ENCODE results near the gene DAB1.
A peak's percentile ranks its signal among the peaks of the same experiment; 100 is the strongest.

Gene DAB1

DNA sequence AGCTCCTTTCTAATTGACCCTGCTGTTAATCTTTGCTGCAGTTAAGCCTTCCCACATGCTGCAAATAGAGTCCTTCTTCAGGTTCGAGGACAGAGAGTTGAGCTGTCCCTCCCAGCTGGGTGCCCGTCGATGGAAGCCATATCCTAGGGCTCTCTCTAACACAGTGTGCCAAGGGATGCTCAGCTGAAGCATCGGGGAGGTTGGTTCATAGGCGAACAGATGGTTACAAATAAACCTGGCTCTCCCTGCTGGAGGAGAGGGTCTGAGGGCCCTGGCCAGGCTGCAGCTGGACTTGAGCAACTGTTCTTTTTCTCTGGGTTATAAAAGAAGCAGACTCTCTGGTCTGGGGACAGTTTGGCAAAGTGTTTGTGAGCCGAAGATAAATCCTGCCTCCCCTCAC lies 337.7 kb downstream of the DAB1 start:
- DNase-seq (ENCODE audit: low read depth) = no peak
- TF ChIP-seq, protein P1, sequence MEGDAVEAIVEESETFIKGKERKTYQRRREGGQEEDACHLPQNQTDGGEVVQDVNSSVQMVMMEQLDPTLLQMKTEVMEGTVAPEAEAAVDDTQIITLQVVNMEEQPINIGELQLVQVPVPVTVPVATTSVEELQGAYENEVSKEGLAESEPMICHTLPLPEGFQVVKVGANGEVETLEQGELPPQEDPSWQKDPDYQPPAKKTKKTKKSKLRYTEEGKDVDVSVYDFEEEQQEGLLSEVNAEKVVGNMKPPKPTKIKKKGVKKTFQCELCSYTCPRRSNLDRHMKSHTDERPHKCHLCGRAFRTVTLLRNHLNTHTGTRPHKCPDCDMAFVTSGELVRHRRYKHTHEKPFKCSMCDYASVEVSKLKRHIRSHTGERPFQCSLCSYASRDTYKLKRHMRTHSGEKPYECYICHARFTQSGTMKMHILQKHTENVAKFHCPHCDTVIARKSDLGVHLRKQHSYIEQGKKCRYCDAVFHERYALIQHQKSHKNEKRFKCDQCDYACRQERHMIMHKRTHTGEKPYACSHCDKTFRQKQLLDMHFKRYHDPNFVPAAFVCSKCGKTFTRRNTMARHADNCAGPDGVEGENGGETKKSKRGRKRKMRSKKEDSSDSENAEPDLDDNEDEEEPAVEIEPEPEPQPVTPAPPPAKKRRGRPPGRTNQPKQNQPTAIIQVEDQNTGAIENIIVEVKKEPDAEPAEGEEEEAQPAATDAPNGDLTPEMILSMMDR (IDR thresholded peaks at IDR 0.05; ENCODE audit: control insufficient read depth, insufficient read depth, low read depth, low read length, missing control alignments) = no peak
- no peak overlapping the region for H3K4me3 ChIP-seq (ENCODE audit: control insufficient read depth, low read depth, low read length)

DNA sequence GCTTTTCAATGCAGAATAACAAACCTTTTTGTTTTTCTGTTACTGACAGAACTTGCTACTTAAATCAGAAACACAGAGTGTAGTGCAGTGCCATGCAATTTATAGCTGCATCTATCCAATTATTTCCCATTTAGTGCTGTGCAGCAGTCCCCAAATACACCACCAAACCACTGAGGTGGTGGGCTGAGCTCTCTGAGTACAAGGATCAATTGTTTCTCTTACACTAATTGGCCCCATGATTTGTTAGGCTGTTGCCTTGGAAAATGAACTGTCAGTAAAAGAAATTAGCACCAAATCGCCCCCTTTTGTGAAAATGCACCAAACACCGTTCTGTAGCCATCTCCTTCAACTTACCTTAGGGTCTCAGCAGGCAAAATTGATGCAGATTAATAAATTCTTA lies 339.2 kb downstream of the DAB1 start:
- DNase-seq (ENCODE audit: low read depth) = no peak
- no peak overlapping the region for H3K4me3 ChIP-seq (ENCODE audit: control insufficient read depth, low read depth, low read length)
- TF ChIP-seq, protein P1 (IDR thresholded peaks at IDR 0.05; ENCODE audit: control insufficient read depth, insufficient read depth, low read depth, low read length, missing control alignments) = no peak

DNA sequence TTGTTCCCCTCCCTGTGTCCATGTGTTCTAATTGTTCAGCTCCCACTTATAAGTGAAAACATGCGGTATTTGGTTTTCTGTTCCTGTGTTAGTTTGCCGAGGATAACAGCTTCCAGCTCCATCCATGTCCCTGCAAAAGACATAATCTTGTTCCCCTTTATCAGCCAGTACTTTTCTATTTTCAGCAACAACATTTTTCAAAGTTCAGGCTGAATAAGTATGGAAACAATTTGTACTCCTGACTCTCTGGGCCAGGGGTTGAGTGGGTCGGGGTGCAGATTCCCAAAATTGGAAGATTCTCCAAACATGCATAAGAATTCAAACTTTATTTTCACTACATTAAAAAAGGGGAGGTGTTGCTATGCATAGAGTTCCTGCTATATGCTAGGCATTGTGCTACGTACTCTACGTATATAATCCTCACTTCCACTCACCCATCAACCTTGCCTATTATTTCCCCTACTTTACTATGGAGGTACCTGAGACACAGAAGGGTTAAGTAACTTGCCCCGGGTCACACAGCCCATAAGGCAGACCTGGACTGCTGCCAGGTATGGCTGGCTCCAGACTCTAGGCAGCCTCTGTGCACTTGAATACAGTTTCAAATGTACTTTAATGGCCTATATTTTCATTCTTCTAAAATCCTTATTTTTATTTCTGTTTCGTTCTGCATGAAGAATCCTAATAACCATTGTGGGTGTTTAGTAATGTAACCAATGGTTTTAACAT lies 341.0 kb downstream of the DAB1 start:
- TF ChIP-seq, protein P1 (IDR thresholded peaks at IDR 0.05; ENCODE audit: control insufficient read depth, insufficient read depth, low read depth, low read length, missing control alignments) = no peak
- no peak overlapping the region for H3K4me3 ChIP-seq (ENCODE audit: control insufficient read depth, low read depth, low read length)
- DNase-seq (ENCODE audit: low read depth) = no peak

DNA sequence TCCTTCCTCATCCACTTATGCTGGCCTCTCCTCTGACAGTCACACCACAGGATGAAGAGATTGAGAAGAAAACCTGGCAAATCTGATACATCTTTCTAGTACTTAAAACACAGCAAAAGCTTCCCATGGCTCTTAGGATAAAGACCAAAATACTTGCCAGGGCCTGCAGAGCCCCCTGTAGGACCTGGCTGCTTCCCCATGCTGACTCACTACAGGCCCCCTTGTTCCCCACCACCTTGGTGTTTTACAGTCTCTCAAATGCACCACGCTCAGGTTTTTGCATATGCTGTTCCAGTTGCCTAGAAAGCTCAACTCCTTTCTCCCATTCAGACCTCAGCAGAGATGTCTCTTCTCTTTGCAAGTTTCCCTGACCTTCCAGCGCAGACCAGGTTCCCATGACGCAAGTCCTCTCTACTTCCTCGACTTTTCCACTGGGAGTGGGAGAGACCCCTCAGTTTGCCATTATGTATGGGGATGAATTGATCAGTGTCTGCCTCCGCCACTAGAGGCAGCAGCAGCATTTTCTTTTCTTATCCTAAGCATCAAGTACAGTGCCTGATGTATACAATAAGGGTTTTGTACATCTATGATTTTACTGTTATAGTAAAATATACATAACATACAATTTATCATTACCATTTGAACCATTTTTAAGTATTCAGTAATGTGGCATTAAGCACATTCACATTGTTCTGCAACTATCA lies 344.3 kb downstream of the DAB1 start:
- DNase-seq (ENCODE audit: low read depth) = no peak
- H3K4me3 ChIP-seq (ENCODE audit: control insufficient read depth, low read depth, low read length) = no peak overlapping the region
- TF ChIP-seq, protein P1 (IDR thresholded peaks at IDR 0.05; ENCODE audit: control insufficient read depth, insufficient read depth, low read depth, low read length, missing control alignments) = peak; percentile 12

DNA sequence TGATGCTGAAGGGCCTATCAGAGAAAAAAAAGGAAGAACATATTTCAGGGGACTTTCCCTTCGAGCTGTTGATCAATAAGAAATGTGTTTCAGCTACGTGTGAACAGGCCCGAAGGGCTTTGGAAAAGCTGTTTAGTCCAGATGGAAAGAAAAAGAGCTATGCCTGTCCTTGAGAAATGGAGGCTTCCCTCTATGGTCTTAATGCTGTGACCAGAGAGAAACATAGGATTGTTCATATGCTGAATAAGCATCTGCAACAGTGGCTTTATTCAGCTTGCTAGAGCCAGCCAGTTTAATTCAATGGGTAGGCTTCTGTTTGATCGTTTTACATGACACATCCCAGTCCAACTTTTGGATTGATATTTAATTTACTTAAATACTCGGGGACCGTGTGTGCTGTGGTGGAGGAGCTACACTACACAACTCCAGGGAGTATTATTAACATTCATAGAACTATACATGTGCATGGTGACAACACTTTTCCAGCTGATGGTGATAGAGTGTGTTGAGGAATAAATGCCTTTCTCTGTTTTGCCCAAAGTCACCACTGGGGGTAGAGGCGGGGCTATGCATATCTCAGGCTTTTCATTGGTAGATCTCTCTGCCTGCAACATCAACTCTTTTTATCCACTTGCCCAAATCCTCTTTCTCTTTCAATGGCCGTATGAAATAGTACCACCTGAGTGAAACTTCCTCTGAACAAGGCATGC lies 351.3 kb downstream of the DAB1 start:
- DNase-seq (ENCODE audit: low read depth) = no peak
- H3K4me3 ChIP-seq (ENCODE audit: control insufficient read depth, low read depth, low read length) = no peak overlapping the region
- TF ChIP-seq, protein P1 (IDR thresholded peaks at IDR 0.05; ENCODE audit: control insufficient read depth, insufficient read depth, low read depth, low read length, missing control alignments) = peak; percentile 8

DNA sequence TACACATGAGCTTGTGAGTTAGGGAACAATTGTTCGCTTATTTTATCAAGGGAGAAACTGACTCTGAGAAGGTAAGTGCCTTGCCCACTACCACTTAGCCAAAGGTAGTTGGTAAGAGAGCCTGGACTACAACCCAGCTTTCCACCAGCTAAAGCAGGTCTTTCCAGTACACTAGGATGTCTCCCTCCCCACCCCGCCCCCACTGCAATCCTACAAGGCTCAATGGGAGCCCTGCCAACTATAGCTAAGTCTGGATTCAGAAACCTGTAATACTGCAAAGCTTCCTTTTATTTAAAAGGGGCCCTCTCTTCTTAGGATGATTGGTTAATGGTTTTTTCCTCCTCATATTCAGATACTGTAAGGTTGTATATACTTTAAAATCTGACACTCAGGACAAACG lies 356.0 kb downstream of the DAB1 start:
- no peak overlapping the region for H3K4me3 ChIP-seq (ENCODE audit: control insufficient read depth, low read depth, low read length)
- TF ChIP-seq, protein P1 (IDR thresholded peaks at IDR 0.05; ENCODE audit: control insufficient read depth, insufficient read depth, low read depth, low read length, missing control alignments) = no peak
- DNase-seq (ENCODE audit: low read depth) = no peak
